ENCODE results near the gene GFRA1.

Gene GFRA1

GRCh38 chr10:116024271-116024878 is 248.6 kb downstream of the GFRA1 start:
- DNase-seq: no peak

- no peak for DNase-seq
These were observed 255.6 kb downstream of the GFRA1 start for GRCh38 chr10:116017405-116017804.

- DNase-seq: no peak
These were observed 257.2 kb downstream of the GFRA1 start for GRCh38 chr10:116015583-116016333.

- DNase-seq: no peak
These were observed 258.0 kb downstream of the GFRA1 start for GRCh38 chr10:116014871-116015582.

- no peak for DNase-seq
These were observed 258.7 kb downstream of the GFRA1 start for GRCh38 chr10:116014326-116014725.

- DNase-seq: no peak
These were observed 261.1 kb downstream of the GFRA1 start for GRCh38 chr10:116011929-116012328.

- DNase-seq: no peak
These were observed 265.6 kb downstream of the GFRA1 start for GRCh38 chr10:116007256-116007891.

Measured in GOT3 (cell line).